Activated CD4-positive, alpha-beta memory T cell treated with anti-CD3 and anti-CD28 coated beads for 36 hours (primary cell): ENCODE measurements around the gene NEMP1. TPM values are rescaled to one million over a fixed set of nuclear protein-coding genes. Genes with fewer than 3 reads are reported as not detected.

Experiments
- CTCF ChIA-PET: fragments of 350-600 bp; sonication (Branson Sonifier 250); formaldehyde crosslinking; loops from one replicate; lab custom pipeline; 2021; ENCODE audit warnings: antibody characterized with exemption, inconsistent platforms; lab: Charles Lee
- POLR2A ChIA-PET: fragments of 350-600 bp; sonication (Branson Sonifier 250); formaldehyde crosslinking; loops from one replicate; lab custom pipeline; 2021; ENCODE audit warnings: antibody characterized with exemption; lab: Charles Lee
- DNase-seq: peaks from one replicate; pipeline ENCODE4 v3.0.0-alpha.2; 2020
- H3K27ac Mint-ChIP-seq: one replicate; pipeline ENCODE4 v1.8.0; 2021; ENCODE audit warnings: mixed read lengths
- H3K27me3 Mint-ChIP-seq: one replicate; pipeline ENCODE4 v1.8.0; 2021; ENCODE audit warnings: mixed read lengths
- H3K36me3 Mint-ChIP-seq: one replicate; pipeline ENCODE4 v1.8.0; 2021; ENCODE audit warnings: mixed read lengths
- H3K4me1 Mint-ChIP-seq: one replicate; pipeline ENCODE4 v1.8.0; 2021; ENCODE audit warnings: low read depth, mixed read lengths
- H3K4me3 Mint-ChIP-seq: one replicate; pipeline ENCODE4 v1.8.0; 2021; ENCODE audit warnings: mild to moderate bottlenecking, mixed read lengths
- H3K9me3 Mint-ChIP-seq: one replicate; pipeline ENCODE4 v1.8.0; 2021; ENCODE audit warnings: mixed read lengths
- intact Hi-C: fragments of 100-400 bp; cut with micrococcal nuclease; formaldehyde crosslinking; loops from one replicate; pipeline ENCODE4 v1.15.1; 2023
- total RNA-seq, 2 experiments: library from RNA; stranded (reverse); gene quantifications; one replicate each; pipeline ENCODE4 v1.2.3, GENCODE V29; 2021

NEMP1 gene
- total RNA-seq, 2 experiments from 2014 or later, result 70.6 to 73.5 TPM

- ChIA-PET POLR2A (interaction anchor here (3.4 kb wide), 1 partner anchor 104 kb away, joined by 11 read pairs; no protein-coding TSS in a partner anchor), CTCF (interaction anchor here (0.8 to 13.7 kb wide), 18 partner anchors 9 to 175 kb away, joined by 3 to 206 read pairs (median 6); partner anchors contain the start of genes NEMP1 and STAT6)
- Mint-ChIP-seq H3K4me1 (peaks cover 66% of the 10 kb centered on the region), H3K9me3 (no peaks in the 10 kb centered on the region), H3K27ac (peak overlapping the region; percentile 65), H3K36me3 (peaks cover 11% of the 10 kb centered on the region), H3K27me3 (no peaks in the 10 kb centered on the region), H3K4me3 (no peak overlapping the region)
- no peak for DNase-seq
- intact Hi-C loops, result loop anchor here (1.0 to 2.0 kb wide), 6 partner anchors 39 to 175 kb away; no protein-coding TSS in a partner anchor
These were observed 70.4 kb downstream of the NEMP1 start for GRCh38 chr12:57008178-57008577.

GRCh38 chr12:57006809-57007475 lies 71.6 kb downstream of the NEMP1 start:
- Mint-ChIP-seq H3K4me3 (peak overlapping the region; percentile 75), H3K27me3 (no peaks in the 10 kb centered on the region), H3K36me3 (peaks cover 19% of the 10 kb centered on the region), H3K27ac (peak overlapping the region; percentile 65), H3K9me3 (no peaks in the 10 kb centered on the region), H3K4me1 (peaks cover 63% of the 10 kb centered on the region)
- intact Hi-C loops, result loop anchor here (1.0 kb wide), 1 partner anchor 8 kb away; no protein-coding TSS in a partner anchor
- DNase-seq, result peak; percentile 33
- ChIA-PET POLR2A (interaction anchor here (3.4 kb wide), 1 partner anchor 105 kb away, joined by 11 read pairs; no protein-coding TSS in a partner anchor), CTCF (interaction anchor here (0.6 to 13.7 kb wide), 18 partner anchors 8 to 253 kb away, joined by 3 to 206 read pairs (median 6); partner anchors contain the start of genes LRP1, MYO1A, NEMP1 and STAT6)

GRCh38 chr12:57005980-57006808 lies 72.4 kb downstream of the NEMP1 start, which contains the start of gene ZBTB39:
Gene ZBTB39 (minus strand): TSS chr12:57006546. CDS start chr12:57004917, 1,629 bp downstream.
- Mint-ChIP-seq H3K4me3 (peak within 1 kb of the TSS; percentile 91), H3K9me3 (no peaks in the 10 kb centered on the region), H3K4me1 (peaks cover 63% of the 10 kb centered on the region), H3K27me3 (no peaks in the 10 kb centered on the region), H3K36me3 (peaks cover 25% of the 10 kb centered on the region), H3K27ac (peak within 1 kb of the TSS; percentile 71)
- ChIA-PET CTCF (interaction anchor here (0.6 to 13.7 kb wide), 15 partner anchors 13 to 253 kb away, joined by 3 to 206 read pairs (median 5); partner anchors contain the start of genes LRP1, MYO1A and STAT6), POLR2A (interaction anchor here (0.8 to 3.4 kb wide), 2 partner anchors 103 to 106 kb away, joined by 3 to 11 read pairs; no protein-coding TSS in a partner anchor)
- peak; percentile 68 for DNase-seq
- intact Hi-C loops, result no loop called here

Other genes with a start within 250 kb of the NEMP1 start
- not detected for gene SDR9C7, start 144.4 kb downstream of the NEMP1 start, total RNA-seq
- gene RDH16, start 121.2 kb downstream of the NEMP1 start, total RNA-seq, result under 1 TPM; 0.26 to 0.46 TPM
- gene ZBTB39, start 72.2 kb downstream of the NEMP1 start, total RNA-seq, result 1 to 10 TPM; 5.5 to 5.7 TPM
- not detected for gene TAC3, start 62.3 kb downstream of the NEMP1 start, total RNA-seq
- under 1 TPM; 0.61 to 0.97 TPM for gene MYO1A, start 28.7 kb downstream of the NEMP1 start, total RNA-seq
- 10 to 100 TPM; 39.6 to 41.6 TPM for gene NAB2, start 10.3 kb upstream of the NEMP1 start, total RNA-seq
- gene STAT6, start 32.6 kb upstream of the NEMP1 start, total RNA-seq, result 100 to 1,000 TPM; 209 to 218 TPM
- gene LRP1, start 49.7 kb upstream of the NEMP1 start, total RNA-seq, result 1 to 10 TPM; 1.4 TPM
- not detected for gene LRP1-AS, start 68.8 kb upstream of the NEMP1 start, total RNA-seq
- under 1 TPM; 0.24 to 0.46 TPM for gene NXPH4, start 138.0 kb upstream of the NEMP1 start, total RNA-seq
- 100 to 1,000 TPM; 401 to 404 TPM for gene SHMT2, start 150.9 kb upstream of the NEMP1 start, total RNA-seq
- gene STAC3, start 172.4 kb upstream of the NEMP1 start, total RNA-seq, result 1 to 10 TPM; 1.9 to 2.0 TPM